SK-N-SH (cell line): Measurements from ENCODE around the gene FGF19.

ENCODE experiments used
- CHD2 ChIP-seq: fragments of 150-350 bp; IDR thresholded peaks from 2 replicates; pipeline ENCODE4 v1.6.1; 2018; ENCODE audit warnings: low read length; ENCODE audit not compliant: partially characterized antibody
- RCOR1 ChIP-seq: fragments of 150-350 bp; IDR thresholded peaks from 2 replicates; pipeline ENCODE4 v1.6.1; 2017; ENCODE audit warnings: antibody characterized with exemption, low read length
- YY1 ChIP-seq: IDR thresholded peaks from 2 replicates; pipeline ENCODE4 v1.4.0; 2012; ENCODE audit warnings: low read depth, mild to moderate bottlenecking
- TF ChIP-seq, protein P1 (sequence below): fragments of 200-600 bp; sonication (generic); IDR thresholded peaks from 2 replicates; pipeline ENCODE4 v1.6.1; 2017; ENCODE audit warnings: antibody characterized with exemption, mild to moderate bottlenecking, moderate library complexity
- TF ChIP-seq, protein P2 (sequence below): IDR thresholded peaks from 2 replicates; pipeline ENCODE4 v1.4.0; 2012; ENCODE audit warnings: low read depth
- TF ChIP-seq, protein P3 (sequence below): IDR thresholded peaks from 2 replicates; pipeline ENCODE4 v1.6.1; 2012; ENCODE audit warnings: mild to moderate bottlenecking, low read depth, low read length, moderate library complexity

DNA sequence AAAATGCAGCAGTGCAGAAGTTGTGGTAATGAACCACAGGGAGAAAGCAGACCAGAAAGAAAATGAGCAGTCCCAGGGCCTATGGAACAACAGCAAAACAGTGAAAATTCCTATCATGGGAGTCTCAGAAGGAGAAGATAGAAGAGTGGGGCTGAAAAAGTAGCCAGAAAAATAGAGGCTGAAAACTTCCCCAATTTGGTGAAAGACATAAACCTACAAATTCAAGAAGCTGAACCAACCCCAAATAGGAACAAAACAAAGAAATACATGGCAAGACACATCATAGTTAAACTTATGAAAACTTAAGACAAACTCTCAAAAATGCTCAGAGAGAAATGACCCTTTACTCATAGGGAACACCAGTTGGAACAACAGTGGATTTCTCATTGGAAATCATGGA is 11.4 kb downstream of the FGF19 start:
- TF ChIP-seq, protein P1, sequence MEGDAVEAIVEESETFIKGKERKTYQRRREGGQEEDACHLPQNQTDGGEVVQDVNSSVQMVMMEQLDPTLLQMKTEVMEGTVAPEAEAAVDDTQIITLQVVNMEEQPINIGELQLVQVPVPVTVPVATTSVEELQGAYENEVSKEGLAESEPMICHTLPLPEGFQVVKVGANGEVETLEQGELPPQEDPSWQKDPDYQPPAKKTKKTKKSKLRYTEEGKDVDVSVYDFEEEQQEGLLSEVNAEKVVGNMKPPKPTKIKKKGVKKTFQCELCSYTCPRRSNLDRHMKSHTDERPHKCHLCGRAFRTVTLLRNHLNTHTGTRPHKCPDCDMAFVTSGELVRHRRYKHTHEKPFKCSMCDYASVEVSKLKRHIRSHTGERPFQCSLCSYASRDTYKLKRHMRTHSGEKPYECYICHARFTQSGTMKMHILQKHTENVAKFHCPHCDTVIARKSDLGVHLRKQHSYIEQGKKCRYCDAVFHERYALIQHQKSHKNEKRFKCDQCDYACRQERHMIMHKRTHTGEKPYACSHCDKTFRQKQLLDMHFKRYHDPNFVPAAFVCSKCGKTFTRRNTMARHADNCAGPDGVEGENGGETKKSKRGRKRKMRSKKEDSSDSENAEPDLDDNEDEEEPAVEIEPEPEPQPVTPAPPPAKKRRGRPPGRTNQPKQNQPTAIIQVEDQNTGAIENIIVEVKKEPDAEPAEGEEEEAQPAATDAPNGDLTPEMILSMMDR: no peak
- TF ChIP-seq CHD2 (no peak), RCOR1 (no peak), YY1 (no peak)
- TF ChIP-seq, protein P2, sequence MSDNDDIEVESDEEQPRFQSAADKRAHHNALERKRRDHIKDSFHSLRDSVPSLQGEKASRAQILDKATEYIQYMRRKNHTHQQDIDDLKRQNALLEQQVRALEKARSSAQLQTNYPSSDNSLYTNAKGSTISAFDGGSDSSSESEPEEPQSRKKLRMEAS: no peak
- TF ChIP-seq, protein P3, sequence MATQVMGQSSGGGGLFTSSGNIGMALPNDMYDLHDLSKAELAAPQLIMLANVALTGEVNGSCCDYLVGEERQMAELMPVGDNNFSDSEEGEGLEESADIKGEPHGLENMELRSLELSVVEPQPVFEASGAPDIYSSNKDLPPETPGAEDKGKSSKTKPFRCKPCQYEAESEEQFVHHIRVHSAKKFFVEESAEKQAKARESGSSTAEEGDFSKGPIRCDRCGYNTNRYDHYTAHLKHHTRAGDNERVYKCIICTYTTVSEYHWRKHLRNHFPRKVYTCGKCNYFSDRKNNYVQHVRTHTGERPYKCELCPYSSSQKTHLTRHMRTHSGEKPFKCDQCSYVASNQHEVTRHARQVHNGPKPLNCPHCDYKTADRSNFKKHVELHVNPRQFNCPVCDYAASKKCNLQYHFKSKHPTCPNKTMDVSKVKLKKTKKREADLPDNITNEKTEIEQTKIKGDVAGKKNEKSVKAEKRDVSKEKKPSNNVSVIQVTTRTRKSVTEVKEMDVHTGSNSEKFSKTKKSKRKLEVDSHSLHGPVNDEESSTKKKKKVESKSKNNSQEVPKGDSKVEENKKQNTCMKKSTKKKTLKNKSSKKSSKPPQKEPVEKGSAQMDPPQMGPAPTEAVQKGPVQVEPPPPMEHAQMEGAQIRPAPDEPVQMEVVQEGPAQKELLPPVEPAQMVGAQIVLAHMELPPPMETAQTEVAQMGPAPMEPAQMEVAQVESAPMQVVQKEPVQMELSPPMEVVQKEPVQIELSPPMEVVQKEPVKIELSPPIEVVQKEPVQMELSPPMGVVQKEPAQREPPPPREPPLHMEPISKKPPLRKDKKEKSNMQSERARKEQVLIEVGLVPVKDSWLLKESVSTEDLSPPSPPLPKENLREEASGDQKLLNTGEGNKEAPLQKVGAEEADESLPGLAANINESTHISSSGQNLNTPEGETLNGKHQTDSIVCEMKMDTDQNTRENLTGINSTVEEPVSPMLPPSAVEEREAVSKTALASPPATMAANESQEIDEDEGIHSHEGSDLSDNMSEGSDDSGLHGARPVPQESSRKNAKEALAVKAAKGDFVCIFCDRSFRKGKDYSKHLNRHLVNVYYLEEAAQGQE: no peak
